GM12878 (cell line): Measurements from ENCODE around the gene REEP5. TPM values are rescaled to one million over a fixed set of nuclear protein-coding genes. Genes with fewer than 3 reads are reported as not detected.

Experiments
- ATAC-seq: fragments of 200-7000 bp; cut with Tn5 transposase; 3 replicates; pipeline ENCODE4 v1.9.1; 2020; ENCODE audit warnings: mild to moderate bottlenecking, moderate library complexity
- BruUV-seq: library from RNA; stranded (reverse); fragments of 400-500 nt; replicated peaks from 2 replicates; lab custom pipeline; 2021; lab: Mats Ljungman, UMichigan
- CTCF ChIA-PET: fragments of 300-600 bp; sonication (Branson Sonifier 250); formaldehyde crosslinking; extraction: SDS; loops from one replicate; lab custom pipeline; 2021; ENCODE audit warnings: inconsistent platforms; lab: Yijun Ruan, JAX
- POLR2A ChIA-PET: fragments of 350-600 bp; formaldehyde crosslinking; extraction: SDS; loops from one replicate; lab custom pipeline; 2021; ENCODE audit warnings: inconsistent platforms; lab: Charles Lee
- RAD21 ChIA-PET: fragments of 300-600 bp; sonication (Branson Sonifier 250); formaldehyde crosslinking; loops from one replicate; lab custom pipeline; 2023; ENCODE audit warnings: antibody characterized with exemption; ENCODE audit not compliant: unreplicated experiment; lab: Charles Lee
- SMC1A ChIA-PET: fragments of 300-600 bp; sonication (Branson Sonifier 250); formaldehyde crosslinking; loops from one replicate; lab custom pipeline; 2023; ENCODE audit not compliant: unreplicated experiment, uncharacterized antibody; lab: Charles Lee
- DNase-seq: peaks from one replicate; pipeline ENCODE4 v3.0.0-alpha.2; 2011; ENCODE audit warnings: low read depth, low spot score
- FAIRE-seq: peaks from 3 replicates; lab custom pipeline; 2011; peaks lifted over from hg19 to GRCh38; lab: Jason Lieb, UNC
- H2AFZ ChIP-seq: 2 replicates; pipeline ENCODE4 v1.6.0; 2011; ENCODE audit warnings: low read depth, low read length, control low read depth; ENCODE audit not compliant: control insufficient read depth
- H3K27ac ChIP-seq: 2 replicates; pipeline ENCODE4 v1.5.1; 2011; ENCODE audit warnings: control low read depth; ENCODE audit not compliant: control insufficient read depth, insufficient read depth
- H3K27me3 ChIP-seq, 2 experiments: replicated peaks in 1 of 2; 2 replicates each; pipeline versions ENCODE4 v1.6.0 to v1.6.1; 2011; ENCODE audit warnings: low read length in 1 of 2; ENCODE audit not compliant: control insufficient read depth in 2 of 2, insufficient read depth in 2 of 2
- H3K36me3 ChIP-seq, 2 experiments: 2 replicates each; pipeline ENCODE4 v1.5.1; 2011; ENCODE audit warnings: low read length in 1 of 2; ENCODE audit not compliant: control insufficient read depth in 2 of 2, insufficient read depth in 2 of 2
- H3K4me1 ChIP-seq: 2 replicates; pipeline ENCODE4 v1.6.1; 2011; ENCODE audit warnings: mild to moderate bottlenecking, low read length, moderate library complexity, mixed read lengths; ENCODE audit not compliant: control insufficient read depth, insufficient read depth
- H3K4me2 ChIP-seq: 2 replicates; pipeline ENCODE4 v1.6.0; 2011; ENCODE audit warnings: control low read depth; ENCODE audit not compliant: control insufficient read depth, insufficient read depth
- H3K4me3 ChIP-seq: fragments of 200-600 bp; sonication (generic); 2 replicates; pipeline ENCODE4 v1.5.1; 2016
- H3K79me2 ChIP-seq: 2 replicates; pipeline ENCODE4 v1.6.0; 2011; ENCODE audit warnings: low read length; ENCODE audit not compliant: control insufficient read depth, insufficient read depth
- H3K9ac ChIP-seq: 2 replicates; pipeline ENCODE4 v1.8.0; 2011; ENCODE audit warnings: low read length, control low read depth, mixed read lengths; ENCODE audit not compliant: control insufficient read depth, insufficient read depth
- H3K9me3 ChIP-seq: replicated peaks from 3 replicates; pipeline ENCODE4 v1.5.1; 2011; ENCODE audit warnings: mild to moderate bottlenecking, low read length; ENCODE audit not compliant: control insufficient read depth, insufficient read depth
- H4K20me1 ChIP-seq: 2 replicates; pipeline ENCODE4 v1.6.0; 2011; ENCODE audit not compliant: control insufficient read depth, insufficient read depth
- WGBS: methylation state at CpG from one replicate; pipeline ENCODE4 v1.1.6; 2016; ENCODE audit warnings: low lambda C conversion rate; ENCODE audit not compliant: insufficient replicate concordance, insufficient coverage; ENCODE audit errors: missing lambda C conversion rate; 5-methylcytosine and 5-hydroxymethylcytosine counted together
- in situ Hi-C: fragments of 300-500 bp; cut with MboI; formaldehyde crosslinking; loops from 9 replicates; pipeline ENCODE4 v1.14.3; 2018; ENCODE audit warnings: mixed read lengths
- intact Hi-C: fragments of 100-400 bp; cut with micrococcal nuclease; formaldehyde crosslinking; loops from one replicate; pipeline ENCODE4 v1.14.2; 2022; ENCODE audit not compliant: unreplicated experiment
- polyA plus RNA-seq, 11 experiments: library from polyadenylated mRNA; depleted of rRNA in 4 of 11; unstranded in 6 of 11; stranded (reverse) in 5 of 11; fragments of >200 nt; fragmentation: Nextera tagmentation in 4 of 11; fragmentation: Illumina TruSeq in 1 of 11; extraction: Ambion mirVana in 4 of 11; extraction: Trizol in 1 of 11; gene quantifications; 1 replicate in 1 of 11; 2 replicates in 10 of 11; pipeline versions ENCODE4 v1.2.1 to v1.2.3, GENCODE V29; 2011 to 2016; ENCODE audit warnings: inconsistent platforms in 2 of 11, missing spikeins in 2 of 11, low read depth in 1 of 11
- total RNA-seq, 4 experiments: library from RNA; depleted of rRNA in 3 of 4; stranded (reverse); fragments of >200 nt in 3 of 4; fragmentation: Illumina TruSeq in 1 of 4; extraction: Trizol in 1 of 4; gene quantifications; 2 replicates each; pipeline versions ENCODE4 v1.2.1 to v1.2.3, GENCODE V29; 2013 to 2021
- TF ChIP-seq, protein P1 (sequence below): fragments of 450-650 bp; IDR thresholded peaks from 2 replicates; pipeline ENCODE4 v1.6.1; 2017; ENCODE audit warnings: borderline replicate concordance
- TF ChIP-seq, protein P2 (sequence below): fragments of 450-650 bp; IDR thresholded peaks from 2 replicates; pipeline ENCODE4 v1.6.1; 2016; ENCODE audit warnings: mild to moderate bottlenecking

Gene REEP5
- total and polyA plus RNA-seq, 10 of the 15 experiments (the other 5 are each of a cell fraction or from before 2014, with no cell fraction given): 30.5 to 211 (median 113) TPM

DNA sequence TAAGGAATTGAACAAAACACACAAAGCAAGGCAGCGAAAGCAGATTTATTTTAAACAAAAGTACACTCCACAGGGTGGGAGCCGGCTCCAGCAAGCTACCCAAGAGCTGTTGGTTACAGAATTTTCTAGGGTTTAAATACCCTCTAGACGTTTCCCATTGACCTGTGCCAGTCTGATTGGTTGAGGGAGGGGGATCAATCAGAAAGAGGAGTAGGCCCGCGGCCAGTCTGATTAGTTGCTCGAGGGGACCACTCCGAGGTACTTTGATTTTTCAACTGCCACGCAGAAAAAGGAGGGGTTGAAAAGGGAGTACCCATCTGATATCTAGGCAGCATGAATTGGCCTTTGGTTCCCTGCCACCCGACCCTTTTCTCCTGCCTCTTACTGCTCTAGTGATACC lies 59.9 kb downstream of the REEP5 start:
- no TSS peak for BruUV-seq
- SMC1A ChIA-PET: interaction anchor here (0.9 kb wide), 1 partner anchor 96 kb away, joined by 3 read pairs; no protein-coding TSS in a partner anchor
- Histone ChIP-seq H3K79me2 (peaks cover 38% of the 10 kb centered on the region), H4K20me1 (no peaks in the 10 kb centered on the region), H3K4me2 (peak overlapping the region; percentile 93), H2AFZ (no peak overlapping the region), H3K36me3 (peaks cover 2 to 15% of the 10 kb centered on the region in 2 experiments; a peak in 1 of 4 replicates), H3K9me3 (no peaks in the 10 kb centered on the region), H3K27ac (peak overlapping the region; percentile 90), H3K4me1 (peaks cover 8% of the 10 kb centered on the region), H3K9ac (peak overlapping the region; percentile 97), H3K27me3 (no peaks in the 10 kb centered on the region), H3K4me3 (peak overlapping the region; percentile 94)
- ATAC-seq: peak; percentile 4; the same call in 1 of the 3 replicates
- intact Hi-C loops (loop anchor here (5.0 kb wide), 1 partner anchor 60 kb away; the partner anchor contains the start of gene REEP5), in situ Hi-C loops (loop anchor here (5.0 kb wide), 1 partner anchor 105 kb away; no protein-coding TSS in a partner anchor)
- TF ChIP-seq, protein P1, sequence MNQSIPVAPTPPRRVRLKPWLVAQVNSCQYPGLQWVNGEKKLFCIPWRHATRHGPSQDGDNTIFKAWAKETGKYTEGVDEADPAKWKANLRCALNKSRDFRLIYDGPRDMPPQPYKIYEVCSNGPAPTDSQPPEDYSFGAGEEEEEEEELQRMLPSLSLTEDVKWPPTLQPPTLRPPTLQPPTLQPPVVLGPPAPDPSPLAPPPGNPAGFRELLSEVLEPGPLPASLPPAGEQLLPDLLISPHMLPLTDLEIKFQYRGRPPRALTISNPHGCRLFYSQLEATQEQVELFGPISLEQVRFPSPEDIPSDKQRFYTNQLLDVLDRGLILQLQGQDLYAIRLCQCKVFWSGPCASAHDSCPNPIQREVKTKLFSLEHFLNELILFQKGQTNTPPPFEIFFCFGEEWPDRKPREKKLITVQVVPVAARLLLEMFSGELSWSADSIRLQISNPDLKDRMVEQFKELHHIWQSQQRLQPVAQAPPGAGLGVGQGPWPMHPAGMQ: no peak
- TF ChIP-seq, protein P2, sequence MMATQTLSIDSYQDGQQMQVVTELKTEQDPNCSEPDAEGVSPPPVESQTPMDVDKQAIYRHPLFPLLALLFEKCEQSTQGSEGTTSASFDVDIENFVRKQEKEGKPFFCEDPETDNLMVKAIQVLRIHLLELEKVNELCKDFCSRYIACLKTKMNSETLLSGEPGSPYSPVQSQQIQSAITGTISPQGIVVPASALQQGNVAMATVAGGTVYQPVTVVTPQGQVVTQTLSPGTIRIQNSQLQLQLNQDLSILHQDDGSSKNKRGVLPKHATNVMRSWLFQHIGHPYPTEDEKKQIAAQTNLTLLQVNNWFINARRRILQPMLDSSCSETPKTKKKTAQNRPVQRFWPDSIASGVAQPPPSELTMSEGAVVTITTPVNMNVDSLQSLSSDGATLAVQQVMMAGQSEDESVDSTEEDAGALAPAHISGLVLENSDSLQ: 0 out of 2 replicates have a peak, but pooled peaks have one; percentile 5
- RAD21 ChIA-PET: interaction anchor here (0.5 kb wide), 1 partner anchor 114 kb away, joined by 3 read pairs; no protein-coding TSS in a partner anchor
- CTCF ChIA-PET: no interaction called here
- DNase-seq: no peak
- no peak for FAIRE-seq
- POLR2A ChIA-PET: interaction anchor here (0.5 to 1.1 kb wide), 2 partner anchors 58 to 148 kb away, joined by 3 read pairs; no protein-coding TSS in a partner anchor
- WGBS: 17% methylated on average over 9 of the region's 9 CpGs
